ENCODE results near the gene MOCS1.

MOCS1 gene

DNA sequence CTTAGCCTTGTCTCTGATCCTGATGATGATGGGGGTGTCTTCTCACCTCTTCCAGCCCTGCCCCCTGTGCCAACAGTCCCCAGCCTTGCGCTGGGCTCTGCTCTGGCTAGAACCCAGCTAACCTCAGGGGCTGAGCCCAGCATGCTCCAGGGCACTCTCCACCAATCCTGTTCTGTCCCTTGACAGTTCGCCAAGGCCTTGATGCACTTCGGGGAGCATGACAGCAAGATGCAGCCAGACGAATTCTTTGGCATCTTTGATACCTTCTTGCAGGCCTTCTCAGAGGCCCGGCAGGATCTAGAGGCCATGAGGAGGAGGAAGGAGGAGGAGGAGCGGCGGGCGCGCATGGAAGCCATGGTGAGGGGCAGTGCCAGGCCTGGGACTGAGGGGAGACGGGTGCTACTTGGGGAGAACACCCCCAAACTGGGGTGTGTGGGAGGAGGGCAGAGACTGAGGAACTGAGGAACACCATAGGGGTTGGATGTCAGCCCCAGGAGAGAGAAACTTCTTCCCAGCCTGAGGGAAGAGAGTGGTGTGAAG lies 33.1 kb downstream of the MOCS1 start:
- no peak for DNase-seq

DNA sequence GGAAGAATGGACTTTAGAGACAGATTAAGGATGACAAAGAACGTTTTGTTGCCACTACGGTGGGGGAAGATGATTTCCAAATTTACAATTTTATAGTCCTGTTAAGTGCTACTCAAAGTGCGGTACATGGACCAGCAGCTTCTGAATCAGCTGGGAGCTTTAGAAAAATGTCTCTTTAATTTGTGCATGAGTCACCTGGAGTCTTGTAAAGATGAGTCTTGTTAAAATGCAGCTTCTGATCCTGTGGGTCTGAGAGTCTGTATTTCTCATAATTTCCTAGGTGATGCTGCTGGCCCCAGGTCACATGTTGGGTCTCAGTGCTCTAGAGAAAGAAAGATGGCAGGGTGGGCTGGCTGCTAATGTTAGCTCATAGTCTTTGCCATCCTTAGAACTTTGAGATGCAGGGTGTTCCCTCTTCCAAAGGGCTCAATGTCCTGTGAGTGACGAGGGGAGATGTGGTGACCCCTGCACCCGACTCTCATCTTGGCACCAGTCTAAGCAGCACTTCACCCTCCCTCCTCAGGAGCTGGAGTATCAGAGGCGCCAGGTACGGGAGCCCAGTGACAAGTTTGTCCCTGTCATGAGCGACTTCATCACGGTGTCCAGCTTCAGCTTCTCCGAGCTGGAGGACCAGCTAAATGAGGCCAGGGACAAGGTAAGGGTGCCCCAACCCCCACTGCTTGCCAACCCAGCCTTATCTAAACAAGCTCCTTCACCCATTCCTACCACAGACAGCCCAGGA lies 34.5 kb downstream of the MOCS1 start:
- DNase-seq: no peak

DNA sequence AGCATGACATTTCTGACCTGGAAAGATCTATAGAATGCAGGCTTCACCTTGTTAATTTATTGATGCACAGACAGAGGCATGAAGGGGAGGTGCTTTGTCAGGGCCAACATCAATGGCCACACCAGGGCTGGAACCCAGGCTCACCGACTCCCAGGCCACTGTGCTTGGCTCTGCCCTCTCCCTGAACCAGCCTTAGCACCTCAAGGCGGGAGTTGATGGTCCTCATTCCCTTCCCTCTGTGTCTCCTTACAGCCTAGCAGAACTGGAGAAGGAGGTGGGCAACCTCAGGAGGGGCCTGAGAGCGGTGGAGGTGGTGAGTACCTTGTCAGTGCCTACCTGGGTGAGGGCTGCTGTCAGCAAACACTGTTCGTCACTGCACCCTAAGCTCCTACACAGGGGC lies 35.6 kb downstream of the MOCS1 start:
- no peak for DNase-seq

DNA sequence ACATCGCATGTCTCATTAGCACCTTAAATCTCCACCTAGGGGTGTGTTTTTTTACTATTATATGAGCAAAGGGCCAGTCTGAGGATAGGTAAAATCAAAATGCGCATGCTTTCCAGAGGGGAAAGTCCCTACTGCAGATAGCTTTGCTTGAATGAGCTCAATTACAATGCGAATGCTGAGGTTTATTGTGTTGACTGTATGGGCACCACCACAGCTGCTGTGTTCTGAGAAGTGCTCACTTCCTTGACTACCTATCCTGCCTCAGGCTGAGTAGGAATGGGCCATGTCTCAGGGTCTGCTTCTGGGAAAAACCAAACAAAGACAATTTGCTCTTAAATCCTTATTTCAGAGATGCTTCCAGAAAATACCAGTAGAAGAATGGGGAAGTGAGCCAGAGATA lies 36.6 kb downstream of the MOCS1 start:
- no peak for DNase-seq

DNA sequence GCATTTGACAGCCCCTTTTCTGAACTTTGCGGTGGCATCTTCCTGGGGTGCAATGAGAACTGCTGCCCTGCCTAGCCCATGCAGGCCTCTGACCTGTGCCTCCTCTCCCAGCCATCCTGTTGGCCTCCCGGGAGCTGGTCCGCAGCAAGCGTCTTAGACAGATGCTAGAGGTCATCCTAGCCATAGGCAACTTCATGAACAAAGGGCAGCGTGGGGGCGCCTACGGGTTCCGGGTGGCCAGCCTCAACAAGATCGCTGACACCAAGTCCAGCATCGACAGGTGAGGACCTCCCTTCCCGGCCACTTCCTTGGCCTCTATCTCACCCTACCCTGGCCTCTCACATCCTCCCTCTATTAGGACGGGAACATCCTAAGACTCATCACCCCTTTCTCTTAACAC lies 37.6 kb downstream of the MOCS1 start:
- no peak for DNase-seq

DNA sequence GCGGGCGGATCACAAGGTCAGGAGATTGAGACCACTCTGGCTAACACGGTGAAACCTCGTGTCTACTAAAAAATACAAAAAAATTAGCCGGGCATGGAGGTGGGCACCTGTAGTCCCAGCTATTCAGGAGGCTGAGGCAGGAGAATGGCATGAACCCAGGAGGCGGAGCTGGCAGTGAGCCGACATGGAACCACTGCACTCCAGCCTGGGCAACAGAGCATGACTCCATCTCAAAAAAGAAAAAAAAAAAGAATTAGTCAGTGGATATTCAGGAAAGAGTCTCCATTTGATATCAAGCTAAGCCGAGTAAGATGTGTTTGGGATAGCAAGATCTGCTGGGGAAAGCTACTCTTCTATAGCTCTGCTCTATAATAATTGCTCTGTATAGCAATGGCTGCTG lies 41.0 kb downstream of the MOCS1 start:
- DNase-seq: no peak

DNA sequence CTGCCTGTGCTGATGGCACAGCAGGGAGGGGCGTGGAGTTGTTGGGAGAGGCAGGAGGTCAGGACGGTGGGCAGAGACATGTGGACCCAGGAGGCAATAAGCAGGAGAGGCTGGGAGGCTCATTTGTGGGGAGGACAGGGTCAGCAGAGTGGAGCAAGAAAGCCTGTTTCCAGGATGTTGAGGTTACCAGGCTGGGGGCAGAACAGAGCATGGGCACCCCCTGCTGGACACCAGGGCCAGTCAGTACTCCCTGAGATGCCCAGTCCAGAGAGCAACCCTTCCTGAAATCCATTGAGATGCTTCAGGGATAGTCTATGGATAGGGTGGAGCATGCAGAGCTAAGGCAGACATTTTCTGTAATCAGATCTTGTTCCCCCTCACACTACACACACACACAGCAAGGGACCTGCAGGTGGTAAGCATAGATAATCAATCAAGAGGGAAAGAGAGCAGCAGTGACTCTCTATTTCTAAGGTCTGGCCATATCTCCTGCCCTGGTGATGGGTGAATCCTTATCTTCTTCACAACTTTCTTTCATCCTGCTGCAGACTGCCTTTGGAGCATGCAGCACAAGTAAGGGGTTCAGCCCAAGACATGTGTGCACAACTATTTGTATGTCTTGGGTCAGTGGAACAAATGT lies 41.7 kb downstream of the MOCS1 start:
- peak; percentile 71 for DNase-seq

DNA sequence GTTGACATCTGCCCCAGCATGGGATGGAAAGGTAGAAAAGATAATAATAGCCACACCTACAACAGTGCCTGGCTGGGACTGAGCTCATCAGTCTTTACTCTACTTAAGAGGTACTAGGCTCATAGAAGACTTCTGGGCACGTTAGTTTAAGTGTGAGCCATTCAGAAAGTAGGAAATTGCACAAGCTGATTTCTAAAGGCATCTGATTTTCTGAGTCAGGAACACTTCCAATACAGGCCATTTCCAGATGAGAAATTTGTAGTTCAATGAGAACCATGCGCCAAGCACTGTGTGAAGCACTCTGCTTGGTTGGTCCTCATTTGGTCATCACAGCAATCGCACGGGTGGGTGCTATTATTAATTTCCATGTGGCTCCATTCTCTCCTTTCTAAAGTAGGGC lies 42.3 kb downstream of the MOCS1 start:
- no peak for DNase-seq

DNA sequence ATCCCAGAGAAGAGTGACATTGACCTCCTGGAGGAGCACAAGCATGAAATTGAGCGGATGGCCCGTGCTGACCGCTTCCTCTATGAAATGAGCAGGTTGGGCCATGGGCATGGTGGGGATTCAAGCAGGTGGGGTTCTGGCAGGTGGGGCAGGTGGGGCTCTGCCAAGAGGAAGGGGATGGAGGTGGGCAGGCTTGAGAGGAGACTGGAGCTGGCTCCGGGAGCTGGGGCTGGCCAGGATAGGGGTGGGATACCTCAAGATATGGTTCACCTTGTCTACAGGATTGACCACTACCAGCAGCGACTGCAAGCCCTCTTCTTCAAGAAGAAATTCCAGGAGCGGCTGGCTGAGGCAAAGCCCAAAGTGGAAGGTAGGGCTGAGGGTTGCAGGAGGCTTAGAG lies 42.9 kb downstream of the MOCS1 start:
- no peak for DNase-seq

DNA sequence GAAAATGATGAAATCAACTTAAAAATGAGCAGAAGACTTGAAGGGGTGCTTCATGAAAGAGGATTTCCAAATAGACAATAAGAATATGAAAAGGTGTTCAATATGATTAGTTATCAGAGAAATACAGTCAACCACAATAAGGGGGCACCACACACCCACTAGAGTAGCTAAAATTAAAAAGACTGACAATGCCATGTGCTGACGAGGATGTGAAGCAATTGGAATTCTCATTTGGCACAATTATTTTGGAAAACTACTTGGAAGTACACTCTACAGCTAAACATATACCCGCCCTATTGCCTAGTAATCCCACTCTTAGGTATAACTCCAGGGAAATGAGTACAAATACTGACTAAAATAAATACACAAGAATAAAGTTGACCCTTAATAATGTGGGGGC lies 45.0 kb downstream of the MOCS1 start:
- no peak for DNase-seq

DNA sequence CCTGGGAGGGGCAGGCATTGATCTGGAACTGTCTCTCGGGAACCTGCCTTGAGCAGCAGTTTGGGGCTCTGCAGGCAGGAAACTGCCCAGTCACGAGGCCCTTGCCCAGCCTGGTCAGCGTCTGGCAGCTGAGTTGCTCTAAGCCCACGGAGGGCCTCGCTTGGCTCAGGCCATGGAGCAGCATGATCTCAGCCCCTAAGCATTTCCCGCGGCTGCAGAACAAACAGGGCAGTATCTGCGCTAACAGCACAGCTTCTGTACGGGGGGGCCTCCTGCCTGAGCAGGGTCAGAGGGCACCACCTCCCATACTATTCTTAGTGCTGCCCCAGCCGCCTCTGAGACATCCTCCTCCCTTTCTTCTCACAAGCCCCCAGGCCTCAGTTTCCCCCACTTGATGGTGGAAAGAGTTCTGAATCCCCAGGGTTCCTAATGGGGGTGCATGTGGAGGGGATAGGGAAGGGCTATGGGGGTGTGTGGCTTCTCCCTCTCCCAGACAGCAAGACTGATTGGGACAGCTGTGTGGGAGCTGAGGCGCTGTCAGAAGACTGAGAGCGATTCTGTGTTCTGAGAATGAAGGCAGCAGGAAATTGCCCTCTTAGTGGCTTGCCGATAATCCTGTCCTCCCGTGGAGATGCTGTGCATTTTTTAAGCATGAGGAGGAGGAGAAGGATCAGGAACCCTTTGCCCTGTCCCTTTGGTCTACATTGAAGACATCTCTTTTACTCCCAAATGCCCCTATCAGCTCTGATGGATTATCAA lies 46.4 kb downstream of the MOCS1 start:
- DNase-seq: peak; percentile 69

DNA sequence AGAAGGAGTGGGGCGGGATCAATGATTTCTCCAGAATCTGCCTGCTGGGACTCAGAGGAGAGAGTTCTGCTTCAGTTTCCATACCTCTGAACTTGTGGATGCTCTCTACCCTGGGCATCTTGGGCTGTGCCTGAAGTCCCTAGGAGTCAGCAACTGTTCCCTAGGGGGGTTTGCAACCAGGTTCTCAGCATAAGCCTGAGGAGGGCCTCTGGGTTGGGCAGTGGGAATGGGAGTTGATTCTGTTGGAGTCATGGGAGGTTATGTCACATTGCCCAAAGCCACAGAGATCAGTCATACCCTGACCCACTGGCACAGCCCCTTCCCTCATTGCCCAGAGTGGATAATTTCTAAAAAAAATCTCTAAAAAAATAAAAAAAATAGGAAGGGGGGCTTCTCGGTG lies 47.4 kb downstream of the MOCS1 start:
- DNase-seq: no peak

DNA sequence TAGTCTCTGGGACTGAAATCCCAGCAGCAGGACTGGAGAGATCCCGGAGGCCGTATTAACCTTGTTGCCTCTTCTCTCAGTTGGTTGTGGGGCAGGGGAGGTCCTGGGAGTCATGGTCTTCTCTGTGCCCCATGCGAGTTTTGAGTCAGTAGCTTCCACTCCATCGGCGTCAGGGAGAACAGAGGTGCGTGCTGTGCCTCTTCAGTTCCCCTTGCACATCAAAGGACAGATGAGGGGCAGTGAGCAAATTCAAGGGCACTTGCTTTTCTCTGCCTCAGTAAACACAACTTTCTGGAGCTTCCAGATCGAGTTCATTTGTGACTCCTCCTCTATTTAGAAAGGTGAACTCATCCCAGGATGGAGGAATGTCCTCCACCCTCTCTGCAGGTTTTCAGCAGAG lies 48.6 kb downstream of the MOCS1 start:
- no peak for DNase-seq

DNA sequence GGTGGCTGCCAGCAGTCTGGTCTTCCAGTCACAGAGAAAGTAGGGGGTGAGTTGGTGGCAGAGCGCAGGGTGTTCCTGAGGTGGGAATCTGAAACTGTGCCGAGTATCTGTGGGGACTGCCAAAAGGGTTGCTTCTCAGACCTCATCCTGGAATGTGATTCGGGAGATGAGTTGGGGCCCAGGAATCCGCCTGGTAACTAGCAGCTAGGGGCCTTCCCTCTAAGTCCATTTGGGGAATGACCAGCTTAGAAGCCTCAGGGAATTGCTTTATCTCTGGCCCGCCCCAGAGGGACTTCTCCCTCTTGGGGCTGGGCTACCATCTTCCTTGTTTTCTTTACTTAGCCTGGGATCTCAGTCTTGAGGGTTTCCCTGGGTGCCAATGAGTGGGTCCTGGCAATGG lies 49.6 kb downstream of the MOCS1 start:
- no peak for DNase-seq

DNA sequence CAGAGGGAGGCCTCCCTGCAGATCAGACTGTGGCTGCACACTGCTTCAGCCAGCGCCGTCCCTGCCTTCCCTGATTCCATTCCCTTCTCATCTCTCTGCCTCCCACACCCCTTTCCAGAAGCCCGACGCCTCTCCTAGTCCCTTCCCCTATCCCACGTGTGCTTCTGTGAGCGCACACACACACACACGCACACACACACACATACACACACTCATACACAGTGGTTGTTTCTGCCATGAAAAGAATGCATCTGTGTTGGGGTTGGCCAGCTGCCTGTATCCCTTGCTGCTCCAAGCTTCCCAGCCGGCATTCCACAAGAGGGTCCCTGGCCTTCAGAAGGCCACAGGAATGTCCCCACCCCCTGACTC lies 51.7 kb downstream of the MOCS1 start:
- DNase-seq: peak; percentile 84

DNA sequence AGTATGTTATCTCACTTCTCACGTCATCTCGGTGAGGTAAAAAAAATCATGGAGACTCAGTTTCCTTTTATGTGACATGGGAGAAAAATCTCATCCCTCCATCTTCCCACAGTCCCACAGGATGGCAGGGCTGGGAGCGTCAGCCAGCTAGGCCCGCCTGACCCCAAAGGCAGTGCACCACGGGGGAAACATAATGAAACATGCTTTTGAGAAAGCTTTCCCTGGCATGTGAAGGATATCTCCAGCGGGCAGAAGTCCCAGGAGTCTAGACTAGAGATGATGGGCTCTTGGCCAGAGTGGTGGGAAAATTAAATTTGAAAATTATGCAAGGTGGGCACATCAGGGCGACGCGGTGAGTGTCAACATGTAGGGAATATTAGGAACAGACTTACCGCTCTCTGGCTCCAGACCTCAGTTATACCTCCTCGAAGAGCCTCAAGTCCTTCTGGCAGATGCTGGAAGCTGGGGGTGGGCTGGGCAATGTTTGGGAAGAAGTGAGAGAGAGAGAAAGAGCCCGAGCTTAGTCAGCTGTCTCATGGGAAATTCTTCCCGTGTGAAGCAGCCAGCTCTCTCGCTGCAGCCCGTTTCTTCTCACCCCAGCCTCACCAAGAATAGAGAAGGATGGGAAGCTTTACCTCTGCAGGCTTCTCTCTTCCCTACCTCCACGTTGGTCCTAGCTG lies 52.3 kb downstream of the MOCS1 start:
- peak; percentile 48 for DNase-seq

DNA sequence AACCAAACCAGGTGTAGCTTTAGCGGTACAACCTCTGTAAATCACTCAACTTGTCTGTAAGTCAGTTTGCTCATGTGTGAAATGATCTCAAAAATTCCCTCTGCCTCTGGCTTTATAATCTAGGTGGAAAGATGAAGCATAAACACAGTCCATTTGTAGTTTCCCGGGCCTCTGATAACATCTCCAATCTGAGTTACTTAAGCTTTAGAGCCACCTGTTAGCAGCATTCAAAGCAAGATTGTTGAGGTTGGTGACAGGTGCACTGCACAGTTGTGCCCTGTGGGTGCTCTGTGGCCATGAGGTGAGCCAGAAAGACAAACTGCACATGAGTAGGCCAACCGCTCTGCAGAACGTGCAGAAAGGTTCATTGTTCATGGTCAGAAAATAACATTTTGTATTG lies 53.7 kb downstream of the MOCS1 start:
- DNase-seq: no peak

DNA sequence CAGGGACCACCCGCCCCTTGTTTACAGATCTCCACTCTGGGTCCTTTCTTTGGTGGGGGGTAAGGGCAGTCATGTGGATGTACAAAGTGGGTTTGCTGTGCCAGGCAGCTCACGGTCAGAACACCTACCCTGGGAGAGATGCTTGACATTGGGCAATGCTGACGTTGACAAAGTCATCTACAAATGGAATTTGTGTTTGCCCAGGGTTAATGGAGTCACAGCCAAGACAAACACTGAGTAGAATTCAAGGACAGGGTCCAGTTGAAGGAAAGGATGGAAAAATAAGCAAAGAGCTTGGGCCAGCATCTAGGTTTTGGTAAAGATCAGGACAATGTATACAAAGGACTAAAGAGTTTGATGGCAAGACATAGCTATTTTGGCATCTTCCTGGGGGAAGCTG lies 54.7 kb downstream of the MOCS1 start:
- no peak for DNase-seq

DNA sequence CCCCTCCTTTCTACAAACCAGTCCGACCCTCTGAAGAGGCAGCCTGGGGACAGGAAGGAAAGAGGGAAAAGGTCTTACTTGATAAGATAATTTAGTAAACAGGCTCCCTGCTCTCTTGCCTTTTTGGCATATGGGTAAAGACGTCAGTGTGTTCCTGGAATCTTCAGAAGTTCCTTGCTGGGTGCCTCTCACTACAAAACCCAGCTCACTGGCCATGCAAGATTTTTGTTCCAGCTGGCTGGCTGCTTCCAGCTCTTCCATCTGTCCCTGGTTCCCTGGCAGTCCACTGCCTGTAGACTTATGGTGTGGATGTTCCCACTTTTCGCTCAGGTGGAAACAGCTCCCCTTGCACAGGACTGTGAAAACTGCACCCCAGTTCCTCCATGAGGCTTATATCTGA lies 57.4 kb downstream of the MOCS1 start:
- DNase-seq: no peak

DNA sequence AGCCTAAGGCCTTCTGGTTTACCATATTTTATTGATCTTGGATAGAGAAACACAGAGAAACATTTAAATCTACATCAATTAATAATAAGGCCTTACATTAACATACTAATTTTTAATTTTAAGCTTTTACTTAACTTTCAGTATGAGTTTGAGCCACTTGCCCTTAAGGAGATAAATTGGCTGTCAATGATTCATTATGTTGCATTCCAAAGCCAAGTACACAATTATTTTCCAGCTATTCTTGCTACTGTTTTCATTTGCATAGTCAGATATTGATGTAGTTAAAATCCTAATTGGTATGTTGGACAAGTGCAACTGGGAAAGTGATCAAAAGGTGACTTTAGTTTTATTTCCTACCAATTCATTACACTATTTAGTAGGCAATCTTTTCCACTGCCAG lies 58.2 kb downstream of the MOCS1 start:
- DNase-seq: no peak

DNA sequence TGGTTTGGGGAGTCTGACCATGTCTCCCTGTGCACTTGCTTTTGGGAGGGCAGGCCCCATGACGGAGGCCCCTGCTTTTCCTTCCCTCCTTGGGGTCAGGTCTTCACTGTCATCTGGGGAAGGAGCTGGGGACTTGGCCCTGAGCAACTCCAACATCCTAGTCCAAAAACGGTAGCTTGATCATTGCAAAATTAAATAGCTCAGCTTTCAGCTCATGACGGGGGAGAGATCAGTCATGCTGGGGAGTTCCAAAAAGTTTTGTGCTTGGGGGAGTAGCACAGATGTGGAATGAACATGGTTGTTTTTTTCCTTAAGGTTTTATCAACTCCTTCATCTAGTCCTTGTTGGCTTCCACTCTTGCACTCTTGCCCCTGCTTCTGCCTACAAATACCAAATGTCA lies 60.8 kb downstream of the MOCS1 start:
- no peak for DNase-seq

DNA sequence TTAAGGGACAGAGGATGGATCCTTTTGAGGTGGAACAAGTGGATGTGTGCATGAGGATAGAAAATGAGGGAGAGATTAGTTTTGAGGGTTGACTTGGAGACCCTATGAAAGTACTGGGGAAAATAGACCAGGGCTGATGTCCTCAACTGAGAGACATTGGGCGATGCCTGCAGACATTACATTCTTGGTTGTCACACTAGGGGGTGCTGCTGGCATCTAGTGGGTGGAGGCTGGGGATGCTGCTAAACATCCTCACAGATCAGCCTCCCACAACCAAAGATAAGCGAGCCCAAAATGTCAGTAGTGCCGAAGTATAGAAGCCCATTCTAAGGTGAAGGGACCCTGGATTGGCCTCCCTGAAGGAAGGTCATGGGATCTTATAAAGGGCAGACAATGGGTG lies 63.3 kb downstream of the MOCS1 start:
- DNase-seq: no peak

DNA sequence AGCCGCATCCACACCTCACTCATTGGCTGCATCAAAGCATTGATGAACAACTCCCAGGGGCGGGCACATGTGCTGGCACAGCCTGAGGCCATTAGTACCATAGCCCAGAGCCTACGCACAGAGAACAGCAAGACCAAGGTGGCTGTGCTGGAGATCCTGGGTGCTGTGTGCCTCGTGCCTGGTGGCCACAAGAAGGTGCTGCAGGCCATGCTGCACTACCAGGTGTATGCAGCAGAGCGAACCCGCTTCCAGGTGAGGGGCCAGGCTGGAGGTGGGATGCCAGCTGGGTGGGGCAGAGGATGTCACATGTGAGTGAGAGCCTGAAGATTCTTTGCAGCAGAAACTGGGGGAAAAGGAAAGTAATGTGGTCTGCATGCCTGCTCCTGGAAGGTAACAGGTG lies 66.7 kb downstream of the MOCS1 start:
- no peak for DNase-seq

All from eye (tissue), 1 donor.